ENCODE data around the gene FGF23. TPM values are rescaled to one million over a fixed set of nuclear protein-coding genes. Genes with fewer than 3 reads are reported as not detected.

Gene FGF23
- total RNA-seq, 4 donors from 2014 or later = not detected

GRCh38 chr12:4323396-4323795 is 56.1 kb downstream of the FGF23 start:
- intact Hi-C loops (cut with DNase I; ENCODE audit: low total_unique reads) = no loop called here

GRCh38 chr12:4322726-4323125 is 56.8 kb downstream of the FGF23 start:
- no peaks in the 10 kb centered on the region for H3K4me1 ChIP-seq
- intact Hi-C loops (cut with DNase I; ENCODE audit: low total_unique reads) = no loop called here

More at GRCh38 chr12:4323396-4323795, 56.1 kb downstream of the FGF23 start:
- TF ChIP-seq POLR2A (IDR thresholded peaks at IDR 0.05) = no peak
- TF ChIP-seq CTCF (IDR thresholded peaks at IDR 0.05) = no peak
- Histone ChIP-seq H3K27me3 (no peaks in the 10 kb centered on the region), H3K9me3 (no peaks in the 10 kb centered on the region), H3K27ac (no peak overlapping the region), H3K4me1 (no peaks in the 10 kb centered on the region), H3K4me3 (no peak overlapping the region), H3K36me3 (no peaks in the 10 kb centered on the region)
- DNase-seq = no peak

DNA sequence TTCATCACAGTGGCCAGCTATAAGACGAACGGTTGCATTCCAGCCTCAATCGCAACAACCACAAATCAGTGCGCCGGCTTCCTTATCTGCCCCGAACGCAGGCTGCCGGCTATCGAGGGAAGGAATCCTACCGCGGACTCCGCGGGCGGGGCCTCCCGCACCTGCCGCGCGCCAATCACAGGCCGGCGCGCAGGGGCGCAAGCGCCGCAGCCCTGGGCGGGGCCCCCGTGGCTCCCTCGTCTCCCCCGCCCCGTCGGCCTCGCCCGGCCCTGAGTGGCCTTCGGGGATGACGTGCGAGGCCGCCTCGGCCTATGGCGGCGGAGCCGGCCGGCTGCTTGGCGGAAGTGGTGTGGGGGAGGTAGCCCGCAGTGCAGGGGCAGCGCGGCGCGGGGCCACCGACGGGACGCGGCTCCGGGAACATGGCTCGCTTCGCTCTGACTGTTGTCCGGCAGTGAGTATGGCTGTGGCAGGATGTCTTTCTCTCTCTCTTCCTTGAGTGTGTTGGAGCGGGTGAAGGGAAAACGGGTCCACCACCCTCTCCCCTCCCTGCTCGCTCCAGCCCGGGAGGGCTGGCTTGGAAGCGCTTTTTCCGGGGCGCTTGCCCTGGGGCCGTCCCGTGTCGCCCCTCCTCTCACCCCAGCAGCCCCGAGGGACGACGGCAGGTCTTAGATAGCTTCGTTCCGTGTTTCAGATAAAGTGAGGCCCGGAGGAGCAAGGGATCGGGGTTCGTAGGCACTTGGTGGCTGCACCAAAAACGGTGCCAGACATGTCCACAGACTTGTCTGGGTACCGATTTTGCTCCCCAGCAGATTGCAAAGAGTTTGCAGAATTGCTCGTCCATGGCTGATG is 58.4 kb downstream of the FGF23 start, which contains the start of gene TIGAR:
Gene TIGAR (plus strand): TSS at position 361 of the 849 bp plus-strand sequence. CDS start 59 bp downstream, at position 420.
- H3K27ac ChIP-seq = peak within 1 kb of the TSS; percentile 57 to 79
- no peaks in the 10 kb centered on the region for H3K9me3 ChIP-seq
- peak; percentile 88 to 92 for DNase-seq
- intact Hi-C loops (cut with DNase I; ENCODE audit: low total_unique reads) = no loop called here
- no peaks in the 10 kb centered on the region for H3K27me3 ChIP-seq
- H3K4me3 ChIP-seq = peak within 1 kb of the TSS; percentile 55 to 91
- peak in 1 of 4 experiments; percentile 17 for TF ChIP-seq CTCF (IDR thresholded peaks at IDR 0.05)
- TF ChIP-seq POLR2A (IDR thresholded peaks at IDR 0.05) = peak; percentile 32 to 78
- H3K36me3 ChIP-seq = no peaks in the 10 kb centered on the region
- no peaks in the 10 kb centered on the region for H3K4me1 ChIP-seq

More at GRCh38 chr12:4322726-4323125, 56.8 kb downstream of the FGF23 start:
- Histone ChIP-seq H3K9me3 (no peaks in the 10 kb centered on the region), H3K27me3 (no peaks in the 10 kb centered on the region), H3K27ac (no peak overlapping the region), H3K4me3 (no peak overlapping the region), H3K36me3 (no peaks in the 10 kb centered on the region)
- no peak for TF ChIP-seq CTCF (IDR thresholded peaks at IDR 0.05)
- TF ChIP-seq POLR2A (IDR thresholded peaks at IDR 0.05) = no peak
- DNase-seq = no peak

GRCh38 chr12:4320497-4320852 is 59.0 kb downstream of the FGF23 start:
- intact Hi-C loops (cut with DNase I; ENCODE audit: low total_unique reads) = no loop called here
- Histone ChIP-seq H3K27me3 (no peaks in the 10 kb centered on the region), H3K4me1 (no peaks in the 10 kb centered on the region), H3K36me3 (no peaks in the 10 kb centered on the region), H3K4me3 (peak overlapping the region; percentile 45 to 55), H3K27ac (peak overlapping the region; percentile 51 to 79), H3K9me3 (no peaks in the 10 kb centered on the region)
- TF ChIP-seq POLR2A (IDR thresholded peaks at IDR 0.05) = no peak
- no peak for TF ChIP-seq CTCF (IDR thresholded peaks at IDR 0.05)
- no peak for DNase-seq

Other genes starting within 250 kb of the FGF23 start
- 100 to 1,000 TPM in 2 of 4 donors, 10 to 100 TPM in 2; 49.4 to 210 (median 100) TPM for gene CCND2, start 106.0 kb downstream of the FGF23 start, total RNA-seq
- 10 to 100 TPM in 1 of 4 donors, 1 to 10 TPM in 2, under 1 TPM in 1; 0.26 to 10.6 (median 2.3) TPM for gene TIGAR, start 58.5 kb downstream of the FGF23 start, total RNA-seq
- gene FGF6, start 66.1 kb upstream of the FGF23 start, total RNA-seq = not detected
- gene RAD51AP1, start 159.2 kb upstream of the FGF23 start, total RNA-seq = 10 to 100 TPM in 1 of 4 donors, 1 to 10 TPM in 1, not detected in 2; 1.3 to 22.8 TPM
- 10 to 100 TPM; 32.3 to 51.1 (median 41.4) TPM for gene DYRK4, start 182.5 kb upstream of the FGF23 start, total RNA-seq